Upper lobe of left lung (tissue), 6 donors: ENCODE data around the gene SOD3. TPM values are rescaled to one million over a fixed set of nuclear protein-coding genes. Genes with fewer than 3 reads are reported as not detected.
A peak's percentile ranks its signal among the peaks of the same experiment; 100 is the strongest.

Experiments used
- ATAC-seq, 2 donors: fragments of 200-7000 bp; cut with Tn5 transposase; one replicate each; pipeline ENCODE4 v1.9.1; 2022; ENCODE audit warnings: mild to moderate bottlenecking in 2 of 2, moderate library complexity in 2 of 2; ENCODE audit not compliant: low FRiP score in 2 of 2
- DNase-seq, 2 donors: peaks; one replicate each; pipeline ENCODE4 v3.0.0-alpha.2; 2019 to 2020
- H3K27ac ChIP-seq, 4 donors: fragments of 200-600 bp; sonication (generic); one replicate each; pipeline ENCODE4 v1.5.1; 2016 to 2019
- H3K27me3 ChIP-seq, 4 donors: fragments of 200-600 bp; sonication (generic); one replicate each; pipeline ENCODE4 v1.5.1; 2017 to 2019
- H3K36me3 ChIP-seq, 4 donors: fragments of 200-600 bp; sonication (generic); one replicate each; pipeline ENCODE4 v1.5.1; 2016 to 2019
- H3K4me1 ChIP-seq, 4 donors: fragments of 200-600 bp; sonication (generic); one replicate each; pipeline ENCODE4 v1.5.1; 2018 to 2019
- H3K4me3 ChIP-seq, 4 donors: fragments of 200-600 bp; sonication (generic); one replicate each; pipeline ENCODE4 v1.5.1; 2017 to 2019; ENCODE audit warnings: mild to moderate bottlenecking in 2 of 4, moderate library complexity in 1 of 4
- H3K9me3 ChIP-seq, 4 donors: fragments of 200-600 bp; sonication (generic); one replicate each; pipeline ENCODE4 v1.5.1; 2018 to 2019
- CTCF ChIP-seq, 6 experiments: fragments of 450-650 bp in 4 of 6; fragments of 200-600 bp in 2 of 6; sonication (generic) in 2 of 6; IDR thresholded peaks; one replicate each; pipeline ENCODE4 v1.5.1; 2016 to 2019; ENCODE audit warnings: antibody characterized with exemption in 6 of 6
- EP300 ChIP-seq, 4 donors: sonication (generic); formaldehyde crosslinking; IDR thresholded peaks; one replicate each; pipeline ENCODE4 v1.5.1; 2017; ENCODE audit warnings: antibody characterized with exemption in 4 of 4, control low read depth in 2 of 4
- POLR2A ChIP-seq, 4 donors: fragments of 450-650 bp; IDR thresholded peaks; one replicate each; pipeline ENCODE4 v1.5.1; 2016 to 2017; ENCODE audit warnings: antibody characterized with exemption in 4 of 4, mild to moderate bottlenecking in 2 of 4
- POLR2AphosphoS5 ChIP-seq, 2 donors: sonication (generic); formaldehyde crosslinking; IDR thresholded peaks; one replicate each; pipeline ENCODE4 v1.5.1; 2017; ENCODE audit warnings: antibody characterized with exemption in 2 of 2
- WGBS, 2 donors: methylation state at CpG; one replicate each; pipeline ENCODE4 v1.1.5; 2017 to 2018; 5-methylcytosine and 5-hydroxymethylcytosine counted together
- total RNA-seq, 6 donors: library from RNA; depleted of rRNA in 4 of 6; stranded (reverse); fragments of >200 nt in 4 of 6; gene quantifications; one replicate each; pipeline versions ENCODE4 v1.1.0 to v1.2.1, GENCODE V29; 2016 to 2021
- donor health status: DM: no; HTN: no; CAD: no; lungs with moderate emphysema.
- donor health status: DM: no; HTN: yes; CAD: no; lungs with severe emphysema.

SOD3 gene
- total RNA-seq, 6 donors from 2014 or later, result 109 to 484 (median 200) TPM

- WGBS, 2 donors, result 90 to 94% methylated on average over 7 of the region's 7 CpGs
- peaks cover 0 to 36% (median 5%) of the 10 kb centered on the region in 4 donors for H3K36me3 ChIP-seq
- H3K9me3 ChIP-seq, result no peaks in the 10 kb centered on the region
- no peak for ATAC-seq
- H3K27me3 ChIP-seq, result no peaks in the 10 kb centered on the region
- TF ChIP-seq EP300 (IDR thresholded peaks at IDR 0.05) (no peak), POLR2A (IDR thresholded peaks at IDR 0.05) (no peak), POLR2AphosphoS5 (IDR thresholded peaks at IDR 0.05) (no peak), CTCF (IDR thresholded peaks at IDR 0.05) (no peak)
- no peak for DNase-seq
- H3K4me3 ChIP-seq, result no peak overlapping the region
- no peak overlapping the region for H3K27ac ChIP-seq
- H3K4me1 ChIP-seq, result peaks cover 0 to 20% (median 6%) of the 10 kb centered on the region in 4 donors
Observed at GRCh38 chr4:24837336-24837735, 42.0 kb downstream of the SOD3 start.

- 72 to 79% methylated on average over 5 of the region's 5 CpGs for WGBS, 2 donors
- no peak for TF ChIP-seq POLR2A (IDR thresholded peaks at IDR 0.05)
- TF ChIP-seq EP300 (IDR thresholded peaks at IDR 0.05), result no peak
- H3K36me3 ChIP-seq, result peaks cover 0 to 34% (median 5%) of the 10 kb centered on the region in 4 donors
- peaks cover 0 to 24% (median 6%) of the 10 kb centered on the region in 4 donors for H3K4me1 ChIP-seq
- no peaks in the 10 kb centered on the region for H3K9me3 ChIP-seq
- DNase-seq (no peak), ATAC-seq (no peak)
- no peak overlapping the region for H3K27ac ChIP-seq
- H3K27me3 ChIP-seq, result no peaks in the 10 kb centered on the region
- no peak overlapping the region for H3K4me3 ChIP-seq
Observed at GRCh38 chr4:24837781-24838180, 42.4 kb downstream of the SOD3 start.

GRCh38 chr4:24840362-24840761, 45.0 kb downstream of the SOD3 start:
- TF ChIP-seq CTCF (IDR thresholded peaks at IDR 0.05) (no peak), EP300 (IDR thresholded peaks at IDR 0.05) (no peak), POLR2A (IDR thresholded peaks at IDR 0.05) (no peak), POLR2AphosphoS5 (IDR thresholded peaks at IDR 0.05) (no peak)
- Histone ChIP-seq H3K27me3 (no peaks in the 10 kb centered on the region), H3K4me3 (no peak overlapping the region), H3K4me1 (peaks cover 0 to 26% (median 6%) of the 10 kb centered on the region in 4 donors), H3K9me3 (no peaks in the 10 kb centered on the region), H3K36me3 (peaks cover 0 to 17% (median 5%) of the 10 kb centered on the region in 4 donors), H3K27ac (no peak overlapping the region)
- no peak for ATAC-seq
- no peak for DNase-seq
- 52 to 70% methylated on average over 5 of the region's 5 CpGs for WGBS, 2 donors

GRCh38 chr4:24840826-24841543, 45.6 kb downstream of the SOD3 start:
- no peak for TF ChIP-seq EP300 (IDR thresholded peaks at IDR 0.05)
- TF ChIP-seq POLR2A (IDR thresholded peaks at IDR 0.05), result no peak
- TF ChIP-seq POLR2AphosphoS5 (IDR thresholded peaks at IDR 0.05), result no peak
- no peak for TF ChIP-seq CTCF (IDR thresholded peaks at IDR 0.05)
- 56 to 66% methylated on average over 3 of the region's 3 CpGs for WGBS, 2 donors
- H3K27ac ChIP-seq, result no peak overlapping the region
- H3K27me3 ChIP-seq, result no peaks in the 10 kb centered on the region
- H3K36me3 ChIP-seq, result peaks cover 0 to 17% (median 5%) of the 10 kb centered on the region in 4 donors
- ATAC-seq, result no peak
- DNase-seq, result no peak
- H3K4me3 ChIP-seq, result no peak overlapping the region
- no peaks in the 10 kb centered on the region for H3K9me3 ChIP-seq
- H3K4me1 ChIP-seq, result peaks cover 0 to 26% (median 6%) of the 10 kb centered on the region in 4 donors

- Histone ChIP-seq H3K27me3 (no peaks in the 10 kb centered on the region), H3K4me3 (no peak overlapping the region), H3K36me3 (peaks cover 0 to 7% (median 5%) of the 10 kb centered on the region in 4 donors), H3K4me1 (peaks cover 0 to 26% (median 6%) of the 10 kb centered on the region in 4 donors), H3K27ac (no peak overlapping the region), H3K9me3 (no peaks in the 10 kb centered on the region)
- WGBS, 2 donors, result 72 to 85% methylated on average over 8 to 9 of the region's 9 CpGs
- ATAC-seq (no peak), DNase-seq (peak in 1 of 2 donors; percentile 13)
- TF ChIP-seq POLR2A (IDR thresholded peaks at IDR 0.05), result no peak
Observed at GRCh38 chr4:24842356-24842755, 47.0 kb downstream of the SOD3 start.

GRCh38 chr4:24843096-24843495, 47.7 kb downstream of the SOD3 start:
- no peaks in the 10 kb centered on the region for H3K36me3 ChIP-seq
- no peaks in the 10 kb centered on the region for H3K9me3 ChIP-seq
- TF ChIP-seq POLR2A (IDR thresholded peaks at IDR 0.05) (no peak), CTCF (IDR thresholded peaks at IDR 0.05) (no peak), EP300 (IDR thresholded peaks at IDR 0.05) (no peak), POLR2AphosphoS5 (IDR thresholded peaks at IDR 0.05) (no peak)
- ATAC-seq (no peak), DNase-seq (no peak)
- H3K4me1 ChIP-seq, result peaks cover 0 to 26% (median 6%) of the 10 kb centered on the region in 4 donors
- no peak overlapping the region for H3K4me3 ChIP-seq
- 37 to 71% methylated on average over 3 of the region's 3 CpGs for WGBS, 2 donors
- no peaks in the 10 kb centered on the region for H3K27me3 ChIP-seq
- H3K27ac ChIP-seq, result no peak overlapping the region
